Heart right ventricle (tissue), 16 donors: Measurements from ENCODE around the gene MAPRE3. TPM values are rescaled to one million over a fixed set of nuclear protein-coding genes. Genes with fewer than 3 reads are reported as not detected.
"Not testable (repeated sequence)": the region's sequence is repeated elsewhere in the genome, so short reads cannot be mapped to it uniquely, and the experiment has no call there.

Experiments used
- ATAC-seq, 8 donors: fragments of 200-7000 bp; cut with Tn5 transposase; one replicate each; pipeline ENCODE4 v1.9.1; 2020; ENCODE audit warnings: mild to moderate bottlenecking in 8 of 8, moderate library complexity in 8 of 8, moderate number of reproducible peaks in 1 of 8
- DNase-seq, 2 donors: peaks; one replicate each; pipeline ENCODE4 v3.0.0-alpha.2; 2020
- H3K27ac ChIP-seq, 10 donors: fragments of 200-600 bp; sonication (generic) in 2 of 10; one replicate each; pipeline versions ENCODE4 v1.5.0 to v1.8.0; 2020 to 2022; ENCODE audit warnings: mild to moderate bottlenecking in 3 of 10
- H3K27me3 ChIP-seq, 7 donors: fragments of 200-600 bp; one replicate each; pipeline ENCODE4 v1.8.0; 2021 to 2022; ENCODE audit warnings: mild to moderate bottlenecking in 2 of 7
- H3K36me3 ChIP-seq, 9 donors: fragments of 200-600 bp; sonication (generic) in 1 of 9; one replicate each; pipeline versions ENCODE4 v1.5.0 to v1.8.0; 2020 to 2022; ENCODE audit warnings: mild to moderate bottlenecking in 2 of 9
- H3K4me1 ChIP-seq, 9 donors: fragments of 200-600 bp; sonication (generic) in 1 of 9; one replicate each; pipeline versions ENCODE4 v1.5.0 to v1.8.0; 2020 to 2022; ENCODE audit warnings: mild to moderate bottlenecking in 4 of 9
- H3K4me3 ChIP-seq, 10 donors: fragments of 200-600 bp; sonication (generic) in 2 of 10; one replicate each; pipeline versions ENCODE4 v1.5.0 to v1.8.0; 2020 to 2022; ENCODE audit warnings: mild to moderate bottlenecking in 7 of 10, moderate library complexity in 2 of 10
- H3K9me3 ChIP-seq, 11 donors: fragments of 200-600 bp in 10 of 11; sonication (generic) in 2 of 11; one replicate each; pipeline versions ENCODE4 v1.5.0 to v1.8.0; 2013 to 2022; ENCODE audit warnings: mild to moderate bottlenecking in 2 of 11, control low read depth in 1 of 11, moderate library complexity in 1 of 11
- CTCF ChIP-seq, 9 donors: fragments of 200-600 bp; sonication (generic) in 2 of 9; IDR thresholded peaks; one replicate each; pipeline versions ENCODE4 v1.5.0 to v1.8.0; 2021 to 2022; ENCODE audit warnings: antibody characterized with exemption in 9 of 9, mild to moderate bottlenecking in 5 of 9, moderate library complexity in 1 of 9
- WGBS, 2 donors: extraction: QIAGEN DNeasy Blood & Tissue Kit; methylation state at CpG; one replicate each; pipeline ENCODE4 v1.1.7; 2013; ENCODE audit warnings: inconsistent platforms in 1 of 2; 5-methylcytosine and 5-hydroxymethylcytosine counted together
- intact Hi-C, 10 donors: fragments of 100-400 bp; cut with DNase I; formaldehyde crosslinking; loops; one replicate each; pipeline versions ENCODE4 v1.11.1 to v1.14.2; 2022
- polyA plus RNA-seq, 2 donors: library from polyadenylated mRNA; stranded (reverse); fragments of 200-250 nt; gene quantifications; one replicate each; pipeline ENCODE4 v1.2.3, GENCODE V29; 2013
- total RNA-seq, 10 donors: library from RNA; stranded (reverse); fragmentation: NEBNext Ultra II Directional in 3 of 10; extraction: Animal tissue kit (Norgen Biotek cat#: 25700) in 3 of 10; gene quantifications; one replicate each; pipeline versions ENCODE4 v1.2.1 to v1.2.4, GENCODE V29; 2021 to 2023
- donor health status: Arrhythmogenic right ventricular cardiomyopathy.
- donor health status: ischemic (EF 13 %, LVEDD 7.1; RV severe dilation, severe dysfunction).
- donor health status: healthy with polysubstance abuse.
- donor health status: DM: no; HTN: yes; CAD: no.
- donor health status: DM: no; HTN: no; CAD: no.
- donor health status: ischemic (EF 25% LVEDD 6.9; RV normal size, moderate dysfunction).
- donor health status: ischemic (EF 25% LVEDD 5.7; RV mildly dilated, moderate dysfunction).
- donor health status: healthy.
- donor health status: DM: yes; HTN: yes; CAD: no.
- donor health status: Ischemic cardiomyopathy.
- donor health status: ischemic (EF 35%, LVEDD 5.7; RV mildly dilated, moderate dysfunction).
- donor health status: nonischemic (EF 11% LVEDD 7.7; RV severe dilation, severe dysfunction).
- donor health status: DM: yes; HTN: yes; CAD: no.
- donor health status: PGD.
- donor health status: ischemic (EF 29% LVEDD 5.4; RV normal size, mild dysfunction).
- donor health status: nonischemic (EF 23%, LVEDD 6.1; RV moderate dilation, normal function).

MAPRE3 gene
- total and polyA plus RNA-seq, 12 donors = 23.0 to 68.8 (median 47.2) TPM

GRCh38 chr2:27074738-27075565, 104.5 kb downstream of the MAPRE3 start:
- WGBS, 2 donors = 53 to 66% methylated on average over 4 of the region's 4 CpGs
- TF ChIP-seq CTCF (IDR thresholded peaks at IDR 0.05) = no peak
- intact Hi-C loops = no loop called here
- Histone ChIP-seq H3K27ac (peak overlapping the region in 9 of 10 donors; percentile 43 to 98 (median 97)), H3K27me3 (no peaks in the 10 kb centered on the region), H3K9me3 (no peaks in the 10 kb centered on the region), H3K4me1 (peaks cover 7 to 72% (median 61%) of the 10 kb centered on the region in 9 donors), H3K36me3 (peaks cover 0 to 5% (median 0%) of the 10 kb centered on the region in 9 donors), H3K4me3 (no peak overlapping the region)
- DNase-seq (peak; percentile 48 to 69), ATAC-seq (no peak)

GRCh38 chr2:27075566-27075871, 105.1 kb downstream of the MAPRE3 start:
- H3K27me3 ChIP-seq, H3K9me3 ChIP-seq, H3K4me3 ChIP-seq, intact Hi-C loops, ATAC-seq, DNase-seq, H3K36me3 ChIP-seq: not testable (repeated sequence)
- peaks cover 3 to 72% (median 61%) of the 10 kb centered on the region in 9 donors for H3K4me1 ChIP-seq
- 78 to 81% methylated on average over 6 of the region's 6 CpGs for WGBS, 2 donors
- peak overlapping the region in 8 of 10 donors; percentile 9 to 98 (median 97) for H3K27ac ChIP-seq

GRCh38 chr2:27076323-27076722, 105.9 kb downstream of the MAPRE3 start:
- Histone ChIP-seq H3K27ac (peak overlapping the region in 5 of 10 donors; percentile 9 to 97 (median 88)), H3K9me3 (no peaks in the 10 kb centered on the region), H3K36me3 (no peaks in the 10 kb centered on the region), H3K27me3 (no peaks in the 10 kb centered on the region), H3K4me3 (no peak overlapping the region), H3K4me1 (peaks cover 4 to 75% (median 60%) of the 10 kb centered on the region in 9 donors)
- ATAC-seq = no peak
- no peak for DNase-seq
- no peak for TF ChIP-seq CTCF (IDR thresholded peaks at IDR 0.05)
- WGBS, 2 donors = 84 to 85% methylated on average over 4 of the region's 4 CpGs
- intact Hi-C loops = no loop called here

Other genes starting within 250 kb of the MAPRE3 start
- 10 to 100 TPM; 17.1 to 36.2 (median 23.0) TPM for gene SLC35F6, start 206.4 kb upstream of the MAPRE3 start, total RNA-seq
- 10 to 100 TPM; 13.2 to 17.2 TPM for gene SLC35F6, start 206.4 kb upstream of the MAPRE3 start, polyA plus RNA-seq
- 10 to 100 TPM in 3 of 10 donors, 1 to 10 TPM in 4, under 1 TPM in 1, not detected in 2; 0.30 to 33.1 (median 6.1) TPM for gene CENPA, start 184.6 kb upstream of the MAPRE3 start, total RNA-seq
- gene CENPA, start 184.6 kb upstream of the MAPRE3 start, polyA plus RNA-seq = 1 to 10 TPM in 1 of 2 donors, under 1 TPM in 1; 0.25 to 1.5 TPM
- under 1 TPM in 1 of 10 donors, not detected in 9; 0.12 TPM for gene DPYSL5, start 122.5 kb upstream of the MAPRE3 start, total RNA-seq
- under 1 TPM in 1 of 2 donors, not detected in 1; 0.01 TPM for gene DPYSL5, start 122.5 kb upstream of the MAPRE3 start, polyA plus RNA-seq
- 10 to 100 TPM; 24.7 to 53.4 (median 28.0) TPM for gene TMEM214, start 62.3 kb downstream of the MAPRE3 start, total RNA-seq
- 10 to 100 TPM; 41.5 to 48.6 TPM for gene TMEM214, start 62.3 kb downstream of the MAPRE3 start, polyA plus RNA-seq
- gene AGBL5, start 81.0 kb downstream of the MAPRE3 start, total RNA-seq = 10 to 100 TPM in 6 of 10 donors, 1 to 10 TPM in 4; 7.9 to 16.8 (median 11.7) TPM
- 1 to 10 TPM; 4.2 to 6.5 TPM for gene AGBL5, start 81.0 kb downstream of the MAPRE3 start, polyA plus RNA-seq
- 100 to 1,000 TPM; 342 to 457 (median 388) TPM for gene OST4, start 101.0 kb downstream of the MAPRE3 start, total RNA-seq
- 100 to 1,000 TPM; 336 to 456 TPM for gene OST4, start 101.0 kb downstream of the MAPRE3 start, polyA plus RNA-seq
- gene EMILIN1, start 108.0 kb downstream of the MAPRE3 start, total RNA-seq = 10 to 100 TPM in 7 of 10 donors, 1 to 10 TPM in 3; 6.8 to 53.2 (median 12.2) TPM
- 10 to 100 TPM; 40.8 to 41.0 TPM for gene EMILIN1, start 108.0 kb downstream of the MAPRE3 start, polyA plus RNA-seq
- 1 to 10 TPM in 9 of 10 donors, under 1 TPM in 1; 0.32 to 4.6 (median 2.3) TPM for gene KHK, start 116.1 kb downstream of the MAPRE3 start, total RNA-seq
- gene KHK, start 116.1 kb downstream of the MAPRE3 start, polyA plus RNA-seq = 1 to 10 TPM; 2.2 TPM
- gene CGREF1, start 148.5 kb downstream of the MAPRE3 start, total RNA-seq = 1 to 10 TPM in 3 of 10 donors, under 1 TPM in 7; 0.21 to 1.2 (median 0.68) TPM
- under 1 TPM; 0.57 to 0.73 TPM for gene CGREF1, start 148.5 kb downstream of the MAPRE3 start, polyA plus RNA-seq
- 1 to 10 TPM in 9 of 10 donors, under 1 TPM in 1; 0.81 to 3.5 (median 2.5) TPM for gene ABHD1, start 153.2 kb downstream of the MAPRE3 start, total RNA-seq
- gene ABHD1, start 153.2 kb downstream of the MAPRE3 start, polyA plus RNA-seq = 10 to 100 TPM in 1 of 2 donors, under 1 TPM in 1; 0.29 to 12.1 TPM
- gene PREB, start 164.0 kb downstream of the MAPRE3 start, total RNA-seq = 10 to 100 TPM; 41.6 to 57.2 (median 48.7) TPM
- gene PREB, start 164.0 kb downstream of the MAPRE3 start, polyA plus RNA-seq = 10 to 100 TPM; 60.9 to 73.7 TPM
- not detected for gene PRR30, start 168.8 kb downstream of the MAPRE3 start, total RNA-seq
- gene PRR30, start 168.8 kb downstream of the MAPRE3 start, polyA plus RNA-seq = not detected
- under 1 TPM in 8 of 10 donors, not detected in 2; 0.05 to 0.21 (median 0.08) TPM for gene TCF23, start 178.4 kb downstream of the MAPRE3 start, total RNA-seq
- gene TCF23, start 178.4 kb downstream of the MAPRE3 start, polyA plus RNA-seq = under 1 TPM; 0.07 to 0.09 TPM
- gene ATRAID, start 241.4 kb downstream of the MAPRE3 start, total RNA-seq = 100 to 1,000 TPM; 116 to 162 (median 129) TPM
- 100 to 1,000 TPM; 140 to 144 TPM for gene ATRAID, start 241.4 kb downstream of the MAPRE3 start, polyA plus RNA-seq
- gene SLC5A6, start 241.6 kb downstream of the MAPRE3 start, total RNA-seq = 10 to 100 TPM in 3 of 10 donors, 1 to 10 TPM in 7; 5.3 to 17.0 (median 8.8) TPM
- gene SLC5A6, start 241.6 kb downstream of the MAPRE3 start, polyA plus RNA-seq = 10 to 100 TPM in 1 of 2 donors, 1 to 10 TPM in 1; 9.3 to 20.5 TPM
- gene CAD, start 246.7 kb downstream of the MAPRE3 start, total RNA-seq = 10 to 100 TPM in 1 of 10 donors, 1 to 10 TPM in 9; 6.1 to 10.6 (median 7.2) TPM
- 1 to 10 TPM; 8.3 to 8.6 TPM for gene CAD, start 246.7 kb downstream of the MAPRE3 start, polyA plus RNA-seq